HG03571 (cell line): ENCODE data around the gene HSFX2.
"Not testable (repeated sequence)": the region's sequence is repeated elsewhere in the genome, so short reads cannot be mapped to it uniquely, and the experiment has no call there.

Source experiments
- ATAC-seq: cut with Tn5 transposase; IDR thresholded peaks from one replicate; pipeline ENCODE4 v1.9.1; 2021; ENCODE audit not compliant: unreplicated experiment

HSFX2 gene

GRCh38 chrX:149595214-149595613, at the start of gene HSFX2:
TSS of gene HSFX2 (minus strand) at chrX:149595314. CDS start at chrX:149594700, 614 bp downstream.
- ATAC-seq, result not testable (repeated sequence)

GRCh38 chrX:149643496-149643895, 48.4 kb upstream of the HSFX2 start:
- no peak for ATAC-seq

GRCh38 chrX:149641835-149642234, 46.7 kb upstream of the HSFX2 start:
- no peak for ATAC-seq

GRCh38 chrX:149641432-149641831, 46.3 kb upstream of the HSFX2 start:
- ATAC-seq, result no peak

- ATAC-seq, result no peak
Measured at GRCh38 chrX:149639568-149639967, 44.5 kb upstream of the HSFX2 start.

- ATAC-seq, result no peak
Measured at GRCh38 chrX:149638860-149639259, 43.7 kb upstream of the HSFX2 start.

GRCh38 chrX:149633511-149633910, 38.4 kb upstream of the HSFX2 start:
- no peak for ATAC-seq

GRCh38 chrX:149631234-149632165, 36.4 kb upstream of the HSFX2 start, which contains the start of gene TMEM185A:
TSS of gene TMEM185A (minus strand) at chrX:149631792. CDS start at chrX:149631580, 212 bp downstream.
- peak; percentile 89 for ATAC-seq

- no peak for ATAC-seq
Measured at GRCh38 chrX:149630681-149631233, 35.6 kb upstream of the HSFX2 start.

GRCh38 chrX:149629730-149630387, 34.7 kb upstream of the HSFX2 start:
- no peak for ATAC-seq

GRCh38 chrX:149628768-149629167, 33.7 kb upstream of the HSFX2 start:
- ATAC-seq, result no peak

- ATAC-seq, result no peak
Measured at GRCh38 chrX:149628280-149628679, 33.2 kb upstream of the HSFX2 start.

GRCh38 chrX:149626829-149627228, 31.7 kb upstream of the HSFX2 start:
- ATAC-seq, result not testable (repeated sequence)

- not testable (repeated sequence) for ATAC-seq
Measured at GRCh38 chrX:149619662-149620061, 24.5 kb upstream of the HSFX2 start.

- ATAC-seq, result no peak
Measured at GRCh38 chrX:149618871-149619270, 23.8 kb upstream of the HSFX2 start.

GRCh38 chrX:149611623-149612175, 16.6 kb upstream of the HSFX2 start:
- ATAC-seq, result no peak

- ATAC-seq, result no peak
Measured at GRCh38 chrX:149610511-149610910, 15.4 kb upstream of the HSFX2 start.

- no peak for ATAC-seq
Measured at GRCh38 chrX:149607699-149608098, 12.6 kb upstream of the HSFX2 start.

GRCh38 chrX:149605248-149605885, 10.3 kb upstream of the HSFX2 start:
- not testable (repeated sequence) for ATAC-seq

- not testable (repeated sequence) for ATAC-seq
Measured at GRCh38 chrX:149598603-149599002, 3.5 kb upstream of the HSFX2 start.

GRCh38 chrX:149595943-149596342, 829 bp upstream of the HSFX2 start:
- not testable (repeated sequence) for ATAC-seq
